Measurements from ENCODE around the gene RASGRP4. TPM values are rescaled to one million over a fixed set of nuclear protein-coding genes. Genes with fewer than 3 reads are reported as not detected.
"Not testable (repeated sequence)": the region's sequence is repeated elsewhere in the genome, so short reads cannot be mapped to it uniquely, and the experiment has no call there.

The RASGRP4 gene
- total RNA-seq (not detected in 2 replicates), polyA plus RNA-seq (not detected in 2 replicates), polyA minus RNA-seq (ENCODE audit: low replicate concordance) (not detected in 2 replicates)
- polyA plus RNA-seq (2012), result not detected in 2 replicates

DNA sequence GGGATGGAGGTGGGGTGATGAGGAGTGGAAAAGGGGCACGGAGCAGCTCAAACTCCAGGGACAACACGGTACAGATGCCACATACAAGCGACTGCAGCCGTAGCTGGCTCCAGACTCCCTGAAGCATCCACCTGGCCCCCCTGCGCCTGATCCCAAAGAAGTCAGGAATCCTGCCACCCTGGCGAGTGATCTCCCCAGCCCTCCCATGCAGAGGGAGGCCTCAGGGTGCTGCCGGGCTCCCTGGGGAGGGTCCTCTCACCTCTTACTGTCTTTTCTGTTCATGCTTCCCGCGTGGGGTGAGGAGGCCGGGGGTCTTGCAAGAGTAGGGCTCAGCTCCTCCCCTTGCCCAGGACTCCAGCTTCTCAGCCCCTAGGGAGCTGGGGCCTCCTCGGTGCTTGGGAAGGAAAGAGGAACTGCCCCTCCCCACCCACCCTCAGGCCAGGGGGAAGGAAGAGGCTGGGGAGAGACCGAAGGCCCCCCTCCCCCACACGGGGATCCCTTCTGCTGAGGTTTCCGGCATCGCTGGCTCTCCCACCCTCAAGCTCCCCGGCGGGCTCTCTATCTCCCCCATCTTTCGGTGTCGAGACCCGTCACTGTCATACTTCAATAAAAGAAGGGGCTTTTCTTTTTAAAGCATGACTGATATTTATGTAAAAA, at the start of gene RASGRP4:
TSS of gene RASGRP4 (minus strand) at position 410 of the 657 bp plus-strand sequence. CDS start at position 282, 128 bp downstream.
- DNase-seq (ENCODE audit: low read depth in 2 of 2), result no peak
- H3K36me3 ChIP-seq (ENCODE audit: control insufficient read depth, insufficient read depth, low read length), result no peaks in the 10 kb centered on the region

DNA sequence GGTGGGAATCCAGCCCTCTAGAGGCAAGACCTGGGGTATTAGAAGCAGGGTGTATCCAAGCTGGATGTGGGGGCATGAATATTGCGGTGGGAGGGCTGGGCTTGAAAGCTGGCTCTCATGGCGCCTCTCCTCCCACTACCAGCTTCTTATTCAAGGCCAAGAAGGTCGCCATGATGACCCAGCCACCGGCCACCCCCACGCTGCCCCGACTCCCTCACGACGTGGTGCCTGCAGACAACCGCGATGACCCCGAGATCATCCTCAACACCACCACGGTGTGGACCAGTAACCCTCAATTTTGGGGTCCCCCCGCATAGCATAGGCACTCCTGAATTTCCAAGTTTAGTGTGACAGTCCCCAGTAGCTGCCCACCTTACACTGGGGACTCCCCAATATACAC, 49.2 kb upstream of the RASGRP4 start:
- H4K20me1 ChIP-seq (ENCODE audit: control insufficient read depth, extremely low read depth, insufficient read depth, low read length), result no peaks in the 10 kb centered on the region
- no peak for DNase-seq (ENCODE audit: low read depth in 2 of 2)

More for the DNA sequence above, at the start of gene RASGRP4:
- H4K20me1 ChIP-seq (ENCODE audit: control insufficient read depth, extremely low read depth, insufficient read depth, low read length), result no peaks in the 10 kb centered on the region
- H3K27me3 ChIP-seq (ENCODE audit: control insufficient read depth, insufficient read depth, low read length), result peaks cover 8% of the 10 kb centered on the region
- H3K9ac ChIP-seq (ENCODE audit: insufficient read depth, low read length), result no peak within 1 kb of the TSS
- no peaks in the 10 kb centered on the region for H3K79me2 ChIP-seq (ENCODE audit: control insufficient read depth, insufficient read depth, low read length)
- no peaks in the 10 kb centered on the region for H3K4me1 ChIP-seq (ENCODE audit: control insufficient read depth, extremely low read depth, insufficient read depth, low read length)
- TF ChIP-seq CTCF (conservative IDR thresholded peaks at IDR 0.05 in 1 of 2, IDR thresholded peaks at IDR 0.05 in 1 of 2; ENCODE audit: low read depth in 1 of 2, low read length in 2 of 2) (no peak), EZH2 (IDR thresholded peaks at IDR 0.05; ENCODE audit: low read length, missing control alignments) (no peak)
- no peak within 1 kb of the TSS for H3K27ac ChIP-seq (ENCODE audit: insufficient read depth, low read length)
- H2AFZ ChIP-seq (ENCODE audit: low read length), result no peak within 1 kb of the TSS
- no peaks in the 10 kb centered on the region for H3K9me3 ChIP-seq (ENCODE audit: control insufficient read depth, insufficient read depth, low read depth, low read length)
- no peak within 1 kb of the TSS for H3K4me3 ChIP-seq (replicated peaks in 1 of 4; ENCODE audit: control extremely low read depth in 1 of 4, insufficient read depth in 1 of 4, low read depth in 3 of 4, low read length in 4 of 4)
- no peak within 1 kb of the TSS for H3K4me2 ChIP-seq (ENCODE audit: extremely low read depth, insufficient read depth, low read length)

DNA sequence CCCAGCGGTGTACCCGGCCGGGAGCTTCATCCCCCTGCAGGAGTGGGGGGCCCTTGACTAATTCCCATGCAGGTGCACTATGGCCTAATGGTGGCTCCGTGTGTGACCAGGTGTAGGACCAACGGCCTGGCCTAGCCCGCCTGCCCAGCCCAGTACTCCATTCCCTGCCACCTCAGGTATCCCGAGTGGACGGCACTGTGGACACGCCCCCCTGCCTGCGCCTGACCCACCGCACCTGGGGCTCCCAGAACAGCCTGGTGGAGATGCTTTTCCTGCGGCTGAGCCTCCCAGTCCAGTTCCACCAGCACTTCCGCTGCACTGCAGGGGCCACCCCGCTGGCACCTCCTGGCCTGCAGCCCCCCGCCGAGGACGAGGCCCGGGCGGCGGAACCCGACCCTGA, 47.2 kb upstream of the RASGRP4 start:
- no peaks in the 10 kb centered on the region for H3K9me3 ChIP-seq (ENCODE audit: control insufficient read depth, insufficient read depth, low read depth, low read length)
- H3K27me3 ChIP-seq (ENCODE audit: control insufficient read depth, insufficient read depth, low read length), result peaks cover 4% of the 10 kb centered on the region
- H3K9ac ChIP-seq (ENCODE audit: insufficient read depth, low read length), result no peak overlapping the region
- no peak overlapping the region for H3K4me3 ChIP-seq (replicated peaks in 1 of 4; ENCODE audit: control extremely low read depth in 1 of 4, insufficient read depth in 1 of 4, low read depth in 3 of 4, low read length in 4 of 4)
- H3K27ac ChIP-seq (ENCODE audit: insufficient read depth, low read length), result no peak overlapping the region
- H3K36me3 ChIP-seq (ENCODE audit: control insufficient read depth, insufficient read depth, low read length), result no peaks in the 10 kb centered on the region
- no peaks in the 10 kb centered on the region for H4K20me1 ChIP-seq (ENCODE audit: control insufficient read depth, extremely low read depth, insufficient read depth, low read length)
- no peak overlapping the region for H3K4me2 ChIP-seq (ENCODE audit: extremely low read depth, insufficient read depth, low read length)
- H2AFZ ChIP-seq (ENCODE audit: low read length), result no peak overlapping the region
- no peaks in the 10 kb centered on the region for H3K79me2 ChIP-seq (ENCODE audit: control insufficient read depth, insufficient read depth, low read length)
- TF ChIP-seq CTCF (conservative IDR thresholded peaks at IDR 0.05 in 1 of 2, IDR thresholded peaks at IDR 0.05 in 1 of 2; ENCODE audit: low read depth in 1 of 2, low read length in 2 of 2), result no peak
- TF ChIP-seq EZH2 (IDR thresholded peaks at IDR 0.05; ENCODE audit: low read length, missing control alignments), result no peak
- no peak for DNase-seq (ENCODE audit: low read depth in 2 of 2)
- H3K4me1 ChIP-seq (ENCODE audit: control insufficient read depth, extremely low read depth, insufficient read depth, low read length), result no peaks in the 10 kb centered on the region

More for the DNA sequence above, 49.2 kb upstream of the RASGRP4 start:
- Histone ChIP-seq H3K9me3 (ENCODE audit: control insufficient read depth, insufficient read depth, low read depth, low read length) (no peaks in the 10 kb centered on the region), H3K4me1 (ENCODE audit: control insufficient read depth, extremely low read depth, insufficient read depth, low read length) (no peaks in the 10 kb centered on the region), H3K79me2 (ENCODE audit: control insufficient read depth, insufficient read depth, low read length) (no peaks in the 10 kb centered on the region), H2AFZ (ENCODE audit: low read length) (no peak overlapping the region), H3K36me3 (ENCODE audit: control insufficient read depth, insufficient read depth, low read length) (no peaks in the 10 kb centered on the region), H3K4me3 (replicated peaks in 1 of 4; ENCODE audit: control extremely low read depth in 1 of 4, insufficient read depth in 1 of 4, low read depth in 3 of 4, low read length in 4 of 4) (no peak overlapping the region), H3K9ac (ENCODE audit: insufficient read depth, low read length) (no peak overlapping the region), H3K4me2 (ENCODE audit: extremely low read depth, insufficient read depth, low read length) (no peak overlapping the region), H3K27me3 (ENCODE audit: control insufficient read depth, insufficient read depth, low read length) (peaks cover 4% of the 10 kb centered on the region), H3K27ac (ENCODE audit: insufficient read depth, low read length) (no peak overlapping the region)
- TF ChIP-seq EZH2 (IDR thresholded peaks at IDR 0.05; ENCODE audit: low read length, missing control alignments), result no peak
- TF ChIP-seq CTCF (conservative IDR thresholded peaks at IDR 0.05 in 1 of 2, IDR thresholded peaks at IDR 0.05 in 1 of 2; ENCODE audit: low read depth in 1 of 2, low read length in 2 of 2), result no peak

GRCh38 chr19:38472725-38473124, 46.7 kb upstream of the RASGRP4 start:
- H3K79me2 ChIP-seq (ENCODE audit: control insufficient read depth, insufficient read depth, low read length); H3K9me3 ChIP-seq (ENCODE audit: control insufficient read depth, insufficient read depth, low read depth, low read length); H3K4me2 ChIP-seq (ENCODE audit: extremely low read depth, insufficient read depth, low read length); H3K9ac ChIP-seq (ENCODE audit: insufficient read depth, low read length); H3K4me1 ChIP-seq (ENCODE audit: control insufficient read depth, extremely low read depth, insufficient read depth, low read length); H4K20me1 ChIP-seq (ENCODE audit: control insufficient read depth, extremely low read depth, insufficient read depth, low read length); H3K27ac ChIP-seq (ENCODE audit: insufficient read depth, low read length); H3K4me3 ChIP-seq (replicated peaks in 1 of 4; ENCODE audit: control extremely low read depth in 1 of 4, insufficient read depth in 1 of 4, low read depth in 3 of 4, low read length in 4 of 4); H3K27me3 ChIP-seq (ENCODE audit: control insufficient read depth, insufficient read depth, low read length); H3K36me3 ChIP-seq (ENCODE audit: control insufficient read depth, insufficient read depth, low read length); DNase-seq (ENCODE audit: low read depth in 2 of 2); H2AFZ ChIP-seq (ENCODE audit: low read length): not testable (repeated sequence)
